CD4-positive, alpha-beta T cell (primary cell): Measurements from ENCODE around the gene SLC35D2. TPM values are rescaled to one million over a fixed set of nuclear protein-coding genes. Genes with fewer than 3 reads are reported as not detected.
A peak's percentile ranks its signal among the peaks of the same experiment; 100 is the strongest.

Experiments
- ATAC-seq: fragments of 200-7000 bp; cut with Tn5 transposase; one replicate; pipeline ENCODE4 v1.10.0; 2022; ENCODE audit warnings: mild to moderate bottlenecking; ENCODE audit not compliant: poor library complexity
- CTCF ChIA-PET: fragments of 350-600 bp; sonication (Branson Sonifier 250); formaldehyde crosslinking; loops from one replicate; lab custom pipeline; 2021; ENCODE audit warnings: antibody characterized with exemption, inconsistent platforms; lab: Charles Lee
- POLR2A ChIA-PET: fragments of 350-600 bp; sonication (Branson Sonifier 250); formaldehyde crosslinking; loops from one replicate; lab custom pipeline; 2021; ENCODE audit warnings: antibody characterized with exemption, inconsistent platforms; lab: Charles Lee
- DNase-seq, 14 experiments: peaks; one replicate each; pipeline ENCODE4 v3.0.0-alpha.2; 2013 to 2020; ENCODE audit warnings: mixed read lengths in 2 of 14
- H3K27ac ChIP-seq, 2 donors: one replicate each; pipeline versions ENCODE4 v1.5.1 to v1.7.0; 2013; ENCODE audit warnings: low read length in 2 of 2, low read depth in 1 of 2, mild to moderate bottlenecking in 1 of 2
- H3K27me3 ChIP-seq, 2 experiments: 1 replicate in 1 of 2; 2 replicates in 1 of 2; pipeline versions ENCODE4 v1.6.1 to v1.7.0; 2013; ENCODE audit warnings: low read length in 2 of 2, control low read depth in 1 of 2, mild to moderate bottlenecking in 1 of 2, moderate library complexity in 1 of 2; ENCODE audit not compliant: insufficient read depth in 2 of 2, control insufficient read depth in 1 of 2
- H3K36me3 ChIP-seq: one replicate; pipeline ENCODE4 v1.6.1; 2013; ENCODE audit warnings: low read length, control low read depth; ENCODE audit not compliant: insufficient read depth
- H3K4me1 ChIP-seq: one replicate; pipeline ENCODE4 v1.6.1; 2013; ENCODE audit warnings: low read length, control low read depth; ENCODE audit not compliant: insufficient read depth
- H3K4me3 ChIP-seq: one replicate; pipeline ENCODE4 v1.5.1; 2013; ENCODE audit warnings: mild to moderate bottlenecking, low read length, moderate library complexity
- H3K9me3 ChIP-seq, 2 experiments: 1 replicate in 1 of 2; 2 replicates in 1 of 2; pipeline versions ENCODE4 v1.6.1 to v1.7.0; 2013; ENCODE audit warnings: low read length in 2 of 2, mild to moderate bottlenecking in 2 of 2, control low read depth in 1 of 2, moderate library complexity in 1 of 2; ENCODE audit not compliant: control insufficient read depth in 1 of 2, insufficient read depth in 1 of 2
- H3K27ac Mint-ChIP-seq: one replicate; pipeline ENCODE4 v1.8.0; 2020; ENCODE audit warnings: mixed read lengths
- H3K27me3 Mint-ChIP-seq: one replicate; pipeline ENCODE4 v1.8.0; 2021; ENCODE audit warnings: mixed read lengths
- H3K36me3 Mint-ChIP-seq: one replicate; pipeline ENCODE4 v1.8.0; 2021; ENCODE audit warnings: low read depth, mixed read lengths
- H3K4me1 Mint-ChIP-seq: one replicate; pipeline ENCODE4 v1.8.0; 2021; ENCODE audit warnings: low read depth, mixed read lengths
- H3K4me3 Mint-ChIP-seq: one replicate; pipeline ENCODE4 v1.8.0; 2020; ENCODE audit warnings: mild to moderate bottlenecking, mixed read lengths
- H3K9me3 Mint-ChIP-seq: one replicate; pipeline ENCODE4 v1.8.0; 2020; ENCODE audit warnings: mixed read lengths
- CTCF ChIP-seq: fragments of 200-600 bp; IDR thresholded peaks from one replicate; pipeline ENCODE4 v1.8.0; 2022; ENCODE audit warnings: antibody characterized with exemption, mild to moderate bottlenecking
- intact Hi-C, 2 experiments: fragments of 100-400 bp; cut with DNase I in 1 of 2; cut with micrococcal nuclease in 1 of 2; formaldehyde crosslinking; loops; one replicate each; pipeline versions ENCODE4 v1.15.1 to v1.9.0; 2023 to 2025; cut with DNase I, micrococcal nuclease
- total RNA-seq, 174 experiments: library from RNA in 2 of 174; stranded (reverse) in 2 of 174; gene quantifications; one replicate each; pipeline ENCODE4 v1.2.3 and lab custom pipeline; 2021 to 2026

The SLC35D2 gene
- total RNA-seq, 2 experiments from 2014 or later: 13.2 to 14.7 TPM

- no peaks in the 10 kb centered on the region for H3K27me3 ChIP-seq
- H3K4me1 ChIP-seq: peaks cover 39% of the 10 kb centered on the region
- ChIA-PET POLR2A (interaction anchor here (2.6 to 3.8 kb wide), 3 partner anchors 19 to 36 kb away, joined by 7 to 66 read pairs (median 20); partner anchors contain the start of genes HABP4 and SLC35D2), CTCF (no interaction called here)
- no peaks in the 10 kb centered on the region for H3K9me3 ChIP-seq
- Mint-ChIP-seq H3K27me3 (no peaks in the 10 kb centered on the region), H3K4me1 (peaks cover 35% of the 10 kb centered on the region), H3K36me3 (no peaks in the 10 kb centered on the region), H3K9me3 (no peaks in the 10 kb centered on the region), H3K27ac (peak within 1 kb of the TSS; percentile 93), H3K4me3 (peak within 1 kb of the TSS; percentile 93)
- ATAC-seq (peak; percentile 65), DNase-seq (peak; percentile 76 to 95 (median 90))
- no peak for TF ChIP-seq CTCF
- intact Hi-C loops: loop anchor here (2.0 to 10.0 kb wide), 4 partner anchors 32 to 1694 kb away; partner anchors contain the start of genes SLC35D2 (in 2 of the 2), AOPEP (in 1 of the 2) and HABP4 (in 1 of the 2)
- peak within 1 kb of the TSS; percentile 97 for H3K4me3 ChIP-seq
- no peaks in the 10 kb centered on the region for H3K36me3 ChIP-seq
- H3K27ac ChIP-seq: peak within 1 kb of the TSS; percentile 93 to 94
Measured at GRCh38 chr9:96418083-96418919, 34.8 kb upstream of the SLC35D2 start, which contains the start of gene ZNF367. ZNF367 (minus strand) TSS chr9:96418370; CDS start chr9:96418032, 338 bp downstream.

GRCh38 chr9:96417661-96418082 lies 34.2 kb upstream of the SLC35D2 start:
- Histone ChIP-seq H3K4me3 (peak overlapping the region; percentile 97), H3K27me3 (no peaks in the 10 kb centered on the region), H3K9me3 (no peaks in the 10 kb centered on the region), H3K4me1 (peaks cover 45% of the 10 kb centered on the region), H3K27ac (peak overlapping the region; percentile 82 to 86), H3K36me3 (no peaks in the 10 kb centered on the region)
- Mint-ChIP-seq H3K27ac (peak overlapping the region; percentile 93), H3K4me1 (peaks cover 41% of the 10 kb centered on the region), H3K4me3 (peak overlapping the region; percentile 93), H3K27me3 (no peaks in the 10 kb centered on the region), H3K36me3 (no peaks in the 10 kb centered on the region), H3K9me3 (no peaks in the 10 kb centered on the region)
- ATAC-seq: peak; percentile 6
- no peak for TF ChIP-seq CTCF
- intact Hi-C loops: loop anchor here (1.0 to 10.0 kb wide), 7 partner anchors 32 to 1693 kb away; partner anchors contain the start of genes SLC35D2 (in 2 of the 2), AOPEP (in 1 of the 2), HABP4 (in 1 of the 2) and PRXL2C (in 1 of the 2)
- ChIA-PET CTCF (no interaction called here), POLR2A (interaction anchor here (2.6 to 3.8 kb wide), 3 partner anchors 18 to 35 kb away, joined by 7 to 66 read pairs (median 20); partner anchors contain the start of genes HABP4 and SLC35D2)
- DNase-seq: peak in 5 of 14 experiments; percentile 7 to 48 (median 22)

GRCh38 chr9:96417051-96417586 lies 33.6 kb upstream of the SLC35D2 start:
- no peaks in the 10 kb centered on the region for H3K9me3 Mint-ChIP-seq
- intact Hi-C loops: loop anchor here (1.0 to 10.0 kb wide), 5 partner anchors 32 to 1692 kb away; partner anchors contain the start of genes SLC35D2 (in 2 of the 2), AOPEP (in 1 of the 2) and PRXL2C (in 1 of the 2)
- no peaks in the 10 kb centered on the region for H3K27me3 Mint-ChIP-seq
- H3K27ac ChIP-seq: peak overlapping the region; percentile 93 to 94
- H3K4me3 Mint-ChIP-seq: peak overlapping the region; percentile 92
- ATAC-seq (peak; percentile 33), DNase-seq (peak; percentile 85 to 96 (median 89))
- peaks cover 45% of the 10 kb centered on the region for H3K4me1 ChIP-seq
- no peaks in the 10 kb centered on the region for H3K36me3 Mint-ChIP-seq
- H3K27ac Mint-ChIP-seq: peak overlapping the region; percentile 93
- no peaks in the 10 kb centered on the region for H3K36me3 ChIP-seq
- TF ChIP-seq CTCF: no peak
- ChIA-PET POLR2A (interaction anchor here (0.8 to 3.8 kb wide), 6 partner anchors 18 to 150 kb away, joined by 3 to 66 read pairs (median 13); partner anchors contain the start of genes HABP4 and SLC35D2), CTCF (interaction anchor here (0.9 to 1.2 kb wide), 3 partner anchors 11 to 33 kb away, joined by 3 to 5 read pairs (median 4); partner anchors contain the start of gene HABP4)
- no peaks in the 10 kb centered on the region for H3K27me3 ChIP-seq
- H3K9me3 ChIP-seq: no peaks in the 10 kb centered on the region
- peak overlapping the region; percentile 97 for H3K4me3 ChIP-seq
- H3K4me1 Mint-ChIP-seq: peaks cover 44% of the 10 kb centered on the region
